Activated CD8-positive, alpha-beta memory T cell treated with anti-CD3 and anti-CD28 coated beads, Interleukin-2, amount 10 ng/mL, durations not matched to agents 7 days and 5 days (primary cell): ENCODE measurements around the gene GAL. TPM values are rescaled to one million over a fixed set of nuclear protein-coding genes. Genes with fewer than 3 reads are reported as not detected.

Experiments
- ATAC-seq: fragments of 150-1000 bp; cut with Tn5 transposase; one replicate; pipeline ENCODE4 v1.10.0; 2021; ENCODE audit warnings: moderate library complexity
- CTCF ChIA-PET: fragments of 350-600 bp; sonication (Branson Sonifier 250); formaldehyde crosslinking; loops from one replicate; lab custom pipeline; 2021; ENCODE audit warnings: antibody characterized with exemption; lab: Charles Lee
- DNase-seq: peaks from one replicate; pipeline ENCODE4 v3.0.0-alpha.2; 2020
- H3K27ac Mint-ChIP-seq: one replicate; pipeline ENCODE4 v1.8.0; 2021; ENCODE audit warnings: mild to moderate bottlenecking, mixed read lengths
- H3K27me3 Mint-ChIP-seq: one replicate; pipeline ENCODE4 v1.8.0; 2021; ENCODE audit warnings: mixed read lengths
- H3K36me3 Mint-ChIP-seq: one replicate; pipeline ENCODE4 v1.8.0; 2021; ENCODE audit warnings: mild to moderate bottlenecking, mixed read lengths
- H3K4me1 Mint-ChIP-seq: one replicate; pipeline ENCODE4 v1.8.0; 2021; ENCODE audit warnings: mixed read lengths
- H3K4me3 Mint-ChIP-seq: one replicate; pipeline ENCODE4 v1.8.0; 2021; ENCODE audit warnings: mild to moderate bottlenecking, moderate library complexity, mixed read lengths
- H3K9me3 Mint-ChIP-seq: one replicate; pipeline ENCODE4 v1.8.0; 2022; ENCODE audit warnings: low read depth, mixed read lengths
- total RNA-seq, 2 experiments: library from RNA; stranded (reverse); gene quantifications; one replicate each; pipeline ENCODE4 v1.2.3, GENCODE V29; 2021

The GAL gene
- total RNA-seq, 2 experiments from 2014 or later = not detected

GRCh38 chr11:68680541-68681231, 3.7 kb upstream of the GAL start:
- Mint-ChIP-seq H3K4me1 (no peaks in the 10 kb centered on the region), H3K4me3 (no peak overlapping the region), H3K9me3 (no peaks in the 10 kb centered on the region), H3K36me3 (no peaks in the 10 kb centered on the region), H3K27me3 (peaks cover 35% of the 10 kb centered on the region), H3K27ac (no peak overlapping the region)
- ATAC-seq (no peak), DNase-seq (no peak)
- CTCF ChIA-PET = no interaction called here

- ATAC-seq = no peak
- no peak overlapping the region for H3K4me3 Mint-ChIP-seq
- no peak for DNase-seq
- no peaks in the 10 kb centered on the region for H3K9me3 Mint-ChIP-seq
- H3K36me3 Mint-ChIP-seq = no peaks in the 10 kb centered on the region
- H3K27ac Mint-ChIP-seq = no peak overlapping the region
- peaks cover 48% of the 10 kb centered on the region for H3K27me3 Mint-ChIP-seq
- H3K4me1 Mint-ChIP-seq = no peaks in the 10 kb centered on the region
- CTCF ChIA-PET = no interaction called here
These were observed 1.8 kb upstream of the GAL start for GRCh38 chr11:68682531-68682961.

GRCh38 chr11:68683121-68683520, 1.2 kb upstream of the GAL start:
- peaks cover 53% of the 10 kb centered on the region for H3K27me3 Mint-ChIP-seq
- H3K36me3 Mint-ChIP-seq = no peaks in the 10 kb centered on the region
- no peak overlapping the region for H3K27ac Mint-ChIP-seq
- H3K9me3 Mint-ChIP-seq = no peaks in the 10 kb centered on the region
- no peaks in the 10 kb centered on the region for H3K4me1 Mint-ChIP-seq
- H3K4me3 Mint-ChIP-seq = no peak overlapping the region
- DNase-seq = no peak
- CTCF ChIA-PET = no interaction called here
- ATAC-seq = no peak

- ATAC-seq = no peak
- Mint-ChIP-seq H3K27ac (no peak overlapping the region), H3K27me3 (peaks cover 56% of the 10 kb centered on the region), H3K9me3 (no peaks in the 10 kb centered on the region), H3K4me1 (no peaks in the 10 kb centered on the region), H3K36me3 (no peaks in the 10 kb centered on the region), H3K4me3 (no peak overlapping the region)
- CTCF ChIA-PET = no interaction called here
- no peak for DNase-seq
These were observed 584 bp upstream of the GAL start for GRCh38 chr11:68683536-68684384.

DNA sequence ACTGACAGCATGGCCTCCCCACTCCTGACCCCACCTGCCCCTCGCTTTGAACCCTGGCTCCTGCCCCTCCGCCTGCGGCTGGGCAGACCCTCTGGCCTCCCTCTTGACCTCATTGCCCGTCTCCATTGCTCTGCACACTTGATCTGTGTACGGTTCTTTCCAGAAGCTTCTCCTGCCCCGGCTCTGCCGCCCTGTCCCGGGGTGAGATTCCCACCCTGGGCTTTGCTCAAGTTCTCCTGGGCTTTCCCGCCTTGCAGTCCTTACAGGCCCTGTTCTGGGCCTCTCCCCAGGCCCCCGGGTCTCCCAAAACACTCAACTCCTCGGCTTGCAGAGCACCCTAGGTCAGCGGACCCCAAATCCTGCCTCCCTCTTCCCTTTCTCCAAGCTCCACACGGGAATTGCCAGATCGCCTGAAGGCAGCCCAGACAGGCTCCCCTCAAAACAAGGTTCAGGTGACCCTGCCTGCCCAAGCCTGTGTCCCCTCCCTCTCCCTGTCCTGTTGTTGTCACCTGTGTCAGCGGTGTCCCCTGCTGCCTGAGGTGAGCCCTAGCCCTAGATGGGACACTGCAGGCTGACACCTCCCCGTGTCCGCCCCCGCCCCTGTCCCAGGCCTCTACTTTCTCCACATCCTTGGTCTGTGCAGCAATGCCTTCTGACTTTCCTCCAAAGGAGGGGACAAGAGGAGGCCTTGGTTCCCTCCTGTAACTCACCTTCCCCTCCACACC, 1.5 kb downstream of the GAL start:
- CTCF ChIA-PET = no interaction called here
- no peaks in the 10 kb centered on the region for H3K9me3 Mint-ChIP-seq
- H3K27ac Mint-ChIP-seq = no peak overlapping the region
- peaks cover 76% of the 10 kb centered on the region for H3K27me3 Mint-ChIP-seq
- no peaks in the 10 kb centered on the region for H3K36me3 Mint-ChIP-seq
- ATAC-seq (no peak), DNase-seq (no peak)
- H3K4me1 Mint-ChIP-seq = peaks cover 8% of the 10 kb centered on the region
- no peak overlapping the region for H3K4me3 Mint-ChIP-seq

- no peak for DNase-seq
- CTCF ChIA-PET = no interaction called here
- ATAC-seq = no peak
- peaks cover 81% of the 10 kb centered on the region for H3K27me3 Mint-ChIP-seq
- H3K27ac Mint-ChIP-seq = no peak overlapping the region
- no peaks in the 10 kb centered on the region for H3K36me3 Mint-ChIP-seq
- H3K4me1 Mint-ChIP-seq = peaks cover 15% of the 10 kb centered on the region
- H3K9me3 Mint-ChIP-seq = no peaks in the 10 kb centered on the region
- no peak overlapping the region for H3K4me3 Mint-ChIP-seq
These were observed 2.1 kb downstream of the GAL start for GRCh38 chr11:68686486-68686885.

- no peaks in the 10 kb centered on the region for H3K36me3 Mint-ChIP-seq
- H3K27ac Mint-ChIP-seq = no peak overlapping the region
- H3K4me3 Mint-ChIP-seq = no peak overlapping the region
- CTCF ChIA-PET = no interaction called here
- peaks cover 15% of the 10 kb centered on the region for H3K4me1 Mint-ChIP-seq
- H3K27me3 Mint-ChIP-seq = peaks cover 75% of the 10 kb centered on the region
- DNase-seq (no peak), ATAC-seq (no peak)
- no peaks in the 10 kb centered on the region for H3K9me3 Mint-ChIP-seq
These were observed 3.0 kb downstream of the GAL start for GRCh38 chr11:68687311-68687710.

DNA sequence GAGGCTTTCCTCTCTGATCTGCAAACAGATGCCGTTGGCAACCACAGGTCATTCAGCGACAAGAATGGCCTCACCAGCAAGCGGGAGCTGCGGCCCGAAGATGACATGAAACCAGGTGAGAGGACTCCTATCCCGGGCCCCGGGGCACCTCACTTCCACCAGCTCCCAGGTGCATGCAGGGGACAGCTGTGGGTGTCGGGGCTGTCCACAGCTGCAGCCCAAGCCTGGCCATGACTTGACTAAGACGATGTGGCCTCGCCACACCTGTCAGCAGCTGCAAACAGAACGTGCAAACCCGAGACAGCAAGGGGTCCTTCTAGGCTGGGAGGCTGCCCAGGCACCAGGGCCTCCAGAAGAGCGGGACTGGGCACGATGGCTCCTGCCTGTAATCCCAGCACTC, 3.6 kb downstream of the GAL start:
- Mint-ChIP-seq H3K36me3 (no peaks in the 10 kb centered on the region), H3K4me1 (peaks cover 15% of the 10 kb centered on the region), H3K9me3 (no peaks in the 10 kb centered on the region), H3K27me3 (peaks cover 71% of the 10 kb centered on the region), H3K4me3 (no peak overlapping the region), H3K27ac (no peak overlapping the region)
- no peak for ATAC-seq
- no peak for DNase-seq
- CTCF ChIA-PET = no interaction called here

DNA sequence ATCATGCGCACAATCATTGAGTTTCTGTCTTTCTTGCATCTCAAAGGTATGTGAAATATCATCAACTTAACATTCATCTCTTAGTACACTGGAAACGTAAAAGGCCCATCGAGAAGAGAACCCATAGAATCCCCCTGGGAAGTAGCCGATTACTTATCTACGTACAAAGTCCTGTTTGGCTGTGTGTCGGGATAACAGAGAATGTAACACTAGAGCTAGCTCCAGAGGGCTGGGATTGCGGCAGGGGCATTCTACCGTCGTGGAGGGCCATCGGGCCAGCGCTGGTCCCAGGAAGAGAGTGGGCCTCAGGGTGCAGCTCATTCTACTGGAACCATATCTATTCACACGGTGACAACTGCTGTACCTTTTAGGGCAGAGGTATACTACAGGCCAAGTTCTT, 4.5 kb downstream of the GAL start:
- H3K9me3 Mint-ChIP-seq = no peaks in the 10 kb centered on the region
- ATAC-seq (no peak), DNase-seq (no peak)
- peaks cover 15% of the 10 kb centered on the region for H3K4me1 Mint-ChIP-seq
- no peak overlapping the region for H3K4me3 Mint-ChIP-seq
- CTCF ChIA-PET = no interaction called here
- H3K36me3 Mint-ChIP-seq = no peaks in the 10 kb centered on the region
- H3K27ac Mint-ChIP-seq = no peak overlapping the region
- peaks cover 63% of the 10 kb centered on the region for H3K27me3 Mint-ChIP-seq

GRCh38 chr11:68689737-68690625, 5.6 kb downstream of the GAL start:
- Mint-ChIP-seq H3K27ac (no peak overlapping the region), H3K4me1 (peaks cover 15% of the 10 kb centered on the region), H3K9me3 (no peaks in the 10 kb centered on the region), H3K4me3 (no peak overlapping the region), H3K27me3 (peaks cover 61% of the 10 kb centered on the region), H3K36me3 (no peaks in the 10 kb centered on the region)
- no peak for DNase-seq
- no peak for ATAC-seq
- CTCF ChIA-PET = no interaction called here

DNA sequence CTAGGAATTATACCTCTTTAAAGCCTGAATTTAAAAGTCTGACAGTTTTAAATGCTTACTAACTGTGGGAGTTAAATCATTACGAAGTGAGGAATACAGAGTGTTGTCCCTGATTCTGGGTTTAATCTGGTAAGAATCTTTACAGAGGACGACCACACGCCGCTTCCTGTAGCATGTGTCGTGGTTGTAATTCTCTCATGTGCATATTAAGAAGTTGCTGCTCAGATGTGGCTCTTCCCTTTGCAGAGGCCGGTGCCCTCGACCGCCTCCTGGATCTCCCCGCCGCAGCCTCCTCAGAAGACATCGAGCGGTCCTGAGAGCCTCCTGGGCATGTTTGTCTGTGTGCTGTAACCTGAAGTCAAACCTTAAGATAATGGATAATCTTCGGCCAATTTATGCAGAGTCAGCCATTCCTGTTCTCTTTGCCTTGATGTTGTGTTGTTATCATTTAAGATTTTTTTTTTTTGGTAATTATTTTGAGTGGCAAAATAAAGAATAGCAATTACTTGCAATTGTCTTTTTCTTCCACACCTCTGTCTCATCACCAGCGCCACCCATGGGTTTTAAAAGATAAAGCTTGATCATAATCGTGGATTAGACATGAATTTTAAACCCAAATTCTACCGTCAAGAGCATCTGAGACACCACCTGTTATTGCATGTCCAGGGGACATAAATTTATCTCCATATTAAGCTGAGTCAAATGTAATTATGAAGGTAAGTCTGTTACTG, 6.5 kb downstream of the GAL start:
- H3K36me3 Mint-ChIP-seq = no peaks in the 10 kb centered on the region
- peaks cover 58% of the 10 kb centered on the region for H3K27me3 Mint-ChIP-seq
- CTCF ChIA-PET = interaction anchor here (0.7 to 0.8 kb wide), 2 partner anchors 139 to 198 kb away, joined by 3 to 4 read pairs; no protein-coding TSS in a partner anchor
- H3K9me3 Mint-ChIP-seq = no peaks in the 10 kb centered on the region
- ATAC-seq (peak; percentile 77), DNase-seq (peak; percentile 70)
- H3K27ac Mint-ChIP-seq = no peak overlapping the region
- H3K4me3 Mint-ChIP-seq = no peak overlapping the region
- peaks cover 15% of the 10 kb centered on the region for H3K4me1 Mint-ChIP-seq

GRCh38 chr11:68691402-68691784, 7.0 kb downstream of the GAL start:
- H3K4me3 Mint-ChIP-seq = no peak overlapping the region
- H3K36me3 Mint-ChIP-seq = no peaks in the 10 kb centered on the region
- DNase-seq = no peak
- no peaks in the 10 kb centered on the region for H3K9me3 Mint-ChIP-seq
- CTCF ChIA-PET = interaction anchor here (0.7 to 0.8 kb wide), 2 partner anchors 138 to 197 kb away, joined by 3 to 4 read pairs; no protein-coding TSS in a partner anchor
- no peak overlapping the region for H3K27ac Mint-ChIP-seq
- H3K4me1 Mint-ChIP-seq = peaks cover 15% of the 10 kb centered on the region
- peaks cover 56% of the 10 kb centered on the region for H3K27me3 Mint-ChIP-seq
- ATAC-seq = no peak
